ENCODE measurements around the gene CPEB1.

GRCh38 chr15:82558502-82558901, 88.7 kb downstream of the CPEB1 start:
- TF ChIP-seq CTCF (tag by site-specific recombination; IDR thresholded peaks at IDR 0.05) (no peak), REST (tag by site-specific recombination; IDR thresholded peaks at IDR 0.05) (no peak)

Measured in HEK293 (cell line).